PC-9 (cell line): ENCODE data around the gene BRD1. TPM values are rescaled to one million over a fixed set of nuclear protein-coding genes. Genes with fewer than 3 reads are reported as not detected.

Experiments used
- BruUV-seq: library from RNA; stranded (reverse); fragments of 400-500 nt; replicated peaks from 2 replicates; lab custom pipeline; 2021; lab: Mats Ljungman, UMichigan
- CTCF ChIA-PET: fragments of 300-600 bp; sonication (Branson Sonifier 250); formaldehyde crosslinking; loops from one replicate; lab custom pipeline; 2022; ENCODE audit warnings: antibody characterized with exemption; lab: Charles Lee
- POLR2A ChIA-PET: fragments of 300-600 bp; sonication (Branson Sonifier 250); formaldehyde crosslinking; loops from one replicate; lab custom pipeline; 2022; ENCODE audit warnings: antibody characterized with exemption; ENCODE audit not compliant: unreplicated experiment; lab: Charles Lee
- DNase-seq, 2 experiments: peaks; one replicate each; pipeline versions ENCODE4 v3.0.0 to v3.0.0-alpha.2; 2015 to 2022; ENCODE audit warnings: mixed read lengths in 1 of 2
- H2AFZ ChIP-seq: fragments of 200-600 bp; sonication (generic); 2 replicates; pipeline ENCODE4 v1.8.1; 2017; ENCODE audit warnings: antibody characterized with exemption
- H3F3A ChIP-seq: fragments of 200-600 bp; sonication (generic); 2 replicates; pipeline ENCODE4 v1.8.1; 2017; ENCODE audit warnings: antibody characterized with exemption, mild to moderate bottlenecking, low read depth; ENCODE audit not compliant: insufficient read depth
- H3K27ac ChIP-seq: fragments of 200-600 bp; sonication (generic); 2 replicates; pipeline ENCODE4 v1.6.1; 2016; ENCODE audit warnings: mixed run types
- H3K27me3 ChIP-seq: fragments of 200-600 bp; sonication (generic); 2 replicates; pipeline ENCODE4 v1.6.1; 2016; ENCODE audit warnings: low read depth, mixed run types; ENCODE audit not compliant: insufficient read depth
- H3K36me3 ChIP-seq: fragments of 200-600 bp; sonication (generic); 2 replicates; pipeline ENCODE4 v1.6.1; 2016; ENCODE audit warnings: low read depth, mixed run types
- H3K4me1 ChIP-seq: fragments of 200-600 bp; sonication (generic); replicated peaks from 2 replicates; pipeline ENCODE4 v1.6.1; 2016; ENCODE audit warnings: mixed run types; ENCODE audit not compliant: insufficient read depth
- H3K4me2 ChIP-seq: fragments of 200-600 bp; sonication (generic); 2 replicates; pipeline ENCODE4 v1.6.1; 2017; ENCODE audit warnings: mixed run types
- H3K4me3 ChIP-seq: fragments of 200-600 bp; sonication (generic); 2 replicates; pipeline ENCODE4 v1.6.1; 2016; ENCODE audit warnings: mixed run types
- H3K79me2 ChIP-seq: fragments of 200-600 bp; sonication (generic); 2 replicates; pipeline ENCODE4 v1.6.1; 2017; ENCODE audit warnings: low read depth, mixed run types
- H3K9me2 ChIP-seq: fragments of 200-600 bp; sonication (generic); 2 replicates; pipeline ENCODE4 v1.8.1; 2017; ENCODE audit warnings: mild to moderate bottlenecking; ENCODE audit not compliant: insufficient read depth
- H3K9me3 ChIP-seq: fragments of 200-600 bp; sonication (generic); 2 replicates; pipeline ENCODE4 v1.8.1; 2016; ENCODE audit warnings: low read depth; ENCODE audit not compliant: insufficient read depth
- H4K20me1 ChIP-seq: fragments of 200-600 bp; sonication (generic); 2 replicates; pipeline ENCODE4 v1.8.1; 2017; ENCODE audit not compliant: insufficient read depth
- CTCF ChIP-seq: fragments of 200-600 bp; sonication (generic); conservative IDR thresholded peaks from 2 replicates; pipeline ENCODE4 v1.6.1; 2017; ENCODE audit warnings: mixed run types, antibody characterized with exemption, mild to moderate bottlenecking, moderate library complexity
- EZH2 ChIP-seq: fragments of 200-600 bp; sonication (generic); IDR thresholded peaks from 2 replicates; pipeline ENCODE4 v1.8.0; 2017; ENCODE audit warnings: antibody characterized with exemption, low read depth
- intact Hi-C: fragments of 100-400 bp; cut with micrococcal nuclease; formaldehyde crosslinking; loops from one replicate; pipeline ENCODE4 v1.10.0; 2022; ENCODE audit not compliant: unreplicated experiment
- total RNA-seq: library from RNA; stranded (reverse); gene quantifications from 2 replicates; pipeline ENCODE4 v1.2.3, GENCODE V29; 2021

Gene BRD1
- total RNA-seq, 1 experiment from 2014 or later, result 28.5 TPM

GRCh38 chr22:49727881-49728569 is 99.6 kb downstream of the BRD1 start:
- no peak for DNase-seq
- H3K36me3 ChIP-seq, result no peaks in the 10 kb centered on the region
- H3K79me2 ChIP-seq, result no peaks in the 10 kb centered on the region
- H3K9me2 ChIP-seq, result no peaks in the 10 kb centered on the region
- no peak overlapping the region for H3K27ac ChIP-seq
- H3K27me3 ChIP-seq, result peaks cover 97% of the 10 kb centered on the region
- BruUV-seq, result no TSS peak
- no peaks in the 10 kb centered on the region for H3K4me1 ChIP-seq
- H4K20me1 ChIP-seq, result peaks cover 4% of the 10 kb centered on the region
- TF ChIP-seq EZH2 (peak; percentile 98), CTCF (no peak)
- no peak overlapping the region for H2AFZ ChIP-seq
- intact Hi-C loops, result no loop called here
- ChIA-PET CTCF (no interaction called here), POLR2A (no interaction called here)
- H3K4me3 ChIP-seq, result no peak overlapping the region
- no peaks in the 10 kb centered on the region for H3F3A ChIP-seq
- H3K4me2 ChIP-seq, result no peak overlapping the region
- H3K9me3 ChIP-seq, result no peaks in the 10 kb centered on the region

GRCh38 chr22:49727191-49727880 is 100.3 kb downstream of the BRD1 start:
- ChIA-PET POLR2A (no interaction called here), CTCF (no interaction called here)
- Histone ChIP-seq H4K20me1 (peaks cover 4% of the 10 kb centered on the region), H2AFZ (no peak overlapping the region), H3K9me3 (no peaks in the 10 kb centered on the region), H3K79me2 (no peaks in the 10 kb centered on the region), H3K36me3 (no peaks in the 10 kb centered on the region), H3K4me1 (no peaks in the 10 kb centered on the region), H3K27me3 (peaks cover 97% of the 10 kb centered on the region), H3K9me2 (no peaks in the 10 kb centered on the region), H3F3A (no peaks in the 10 kb centered on the region), H3K27ac (no peak overlapping the region), H3K4me2 (no peak overlapping the region), H3K4me3 (no peak overlapping the region)
- intact Hi-C loops, result no loop called here
- no peak for TF ChIP-seq EZH2
- no peak for TF ChIP-seq CTCF
- BruUV-seq, result no TSS peak
- DNase-seq, result no peak

- CTCF ChIA-PET, result no interaction called here
- TF ChIP-seq CTCF (no peak), EZH2 (no peak)
- intact Hi-C loops, result no loop called here
- Histone ChIP-seq H3K27ac (no peak overlapping the region), H3K4me2 (no peak overlapping the region), H3K9me2 (no peaks in the 10 kb centered on the region), H3K27me3 (peaks cover 97% of the 10 kb centered on the region), H3K4me3 (no peak overlapping the region), H3K79me2 (no peaks in the 10 kb centered on the region), H3K4me1 (no peaks in the 10 kb centered on the region), H3K36me3 (no peaks in the 10 kb centered on the region), H3K9me3 (no peaks in the 10 kb centered on the region), H2AFZ (no peak overlapping the region), H4K20me1 (peaks cover 4% of the 10 kb centered on the region), H3F3A (no peaks in the 10 kb centered on the region)
- POLR2A ChIA-PET, result no interaction called here
- no peak for DNase-seq
- no TSS peak for BruUV-seq
These were observed 101.0 kb downstream of the BRD1 start for GRCh38 chr22:49726701-49727101.
